ENCODE measurements around the gene IRF2.

IRF2 gene

DNA sequence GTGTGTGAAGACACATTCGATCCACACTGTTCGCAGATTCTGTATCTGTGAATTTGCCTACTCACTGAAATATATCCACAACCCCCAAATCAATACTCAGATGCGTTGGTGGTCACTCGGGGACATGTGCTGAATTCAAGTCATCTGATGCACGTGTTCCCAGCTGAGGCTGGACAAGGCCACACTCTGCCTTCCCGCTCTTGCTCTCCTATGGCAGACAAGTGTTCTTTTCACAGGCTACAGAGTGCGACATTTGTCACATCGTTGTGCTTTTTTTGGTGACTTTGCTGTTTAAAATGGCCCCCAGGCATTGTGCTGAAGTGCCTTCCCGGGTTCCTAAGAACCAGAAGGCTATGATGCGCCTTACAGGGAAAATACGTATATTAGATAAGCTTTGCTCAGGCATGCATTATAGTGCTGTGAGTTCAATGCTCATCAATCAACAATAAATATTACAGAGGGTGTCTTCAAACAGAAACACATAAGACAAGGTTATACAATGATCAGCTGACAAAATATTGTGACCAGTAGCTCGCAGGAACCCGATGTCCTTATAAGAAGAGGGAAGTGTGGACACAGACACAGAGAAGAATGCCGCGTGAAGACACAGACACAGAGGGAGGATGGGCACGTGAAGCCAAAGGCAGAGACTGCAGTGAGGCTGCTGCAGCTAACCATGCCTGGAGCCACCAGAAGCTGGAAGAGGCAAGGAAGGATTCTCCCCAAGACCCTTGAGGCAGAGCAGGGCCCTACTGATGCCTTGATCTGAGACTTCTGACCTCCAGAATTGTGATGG lies 42.0 kb downstream of the IRF2 start:
- DNase-seq (ENCODE audit: low read depth in 2 of 2) = no peak

GRCh38 chr4:184430163-184430562 lies 44.2 kb downstream of the IRF2 start:
- DNase-seq (ENCODE audit: low read depth in 2 of 2) = no peak

DNA sequence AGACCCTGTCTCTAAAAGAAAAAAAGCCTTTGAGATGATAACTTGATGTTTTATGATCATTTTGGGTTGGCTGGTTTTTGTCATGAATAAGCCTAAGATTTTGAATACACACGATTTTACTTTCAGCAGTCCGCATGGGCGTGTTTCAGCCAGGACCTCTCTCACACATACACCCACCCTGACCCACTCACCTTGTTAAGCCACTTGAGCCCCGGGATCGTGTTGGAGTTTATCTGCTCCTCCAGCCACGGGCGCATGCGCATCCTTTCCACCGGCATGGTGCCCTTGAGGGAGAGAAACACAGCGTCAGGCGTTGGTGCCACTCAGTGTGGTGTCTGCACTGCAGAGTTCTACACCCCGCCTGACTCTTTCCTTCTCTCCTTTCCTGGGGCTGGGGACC lies 45.6 kb downstream of the IRF2 start:
- DNase-seq (ENCODE audit: low read depth in 2 of 2) = no peak

DNA sequence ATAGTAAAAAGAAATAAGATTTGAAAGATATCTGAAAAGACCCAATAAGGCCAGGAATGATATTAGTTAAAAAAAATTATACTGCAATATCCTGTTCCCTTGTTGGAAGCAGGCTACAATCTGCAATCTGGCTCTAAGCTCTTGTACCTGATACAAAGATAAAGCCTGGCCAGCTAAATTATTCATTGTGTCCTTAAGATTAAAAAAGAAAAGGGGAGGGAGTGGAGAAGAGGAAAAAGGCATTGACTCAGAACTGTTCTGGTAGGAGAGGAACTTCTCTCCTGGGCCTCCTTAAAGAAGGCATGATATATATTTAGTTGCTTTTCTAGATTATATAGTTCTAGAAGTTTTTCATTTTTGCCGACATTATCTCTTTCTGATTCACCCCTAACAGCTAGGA lies 46.7 kb downstream of the IRF2 start:
- DNase-seq (ENCODE audit: low read depth in 2 of 2) = no peak

DNA sequence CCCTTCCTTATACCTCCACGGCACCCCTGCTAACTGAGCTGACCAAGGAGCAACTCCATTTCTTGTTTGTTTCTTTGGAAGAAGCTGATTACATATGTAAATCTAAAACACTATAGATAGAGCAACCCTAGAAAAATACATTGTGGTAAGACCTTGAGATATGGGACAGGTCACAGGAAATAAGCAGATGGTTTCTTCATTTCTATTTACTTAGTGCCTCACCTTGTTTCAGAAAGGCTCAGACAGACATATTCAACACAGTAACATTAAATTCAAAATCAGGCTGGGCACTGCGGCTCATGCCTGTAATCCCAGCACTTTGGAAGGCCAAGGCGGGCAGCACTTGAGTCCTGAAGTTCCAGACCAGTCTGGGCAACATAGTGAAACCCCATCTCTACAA lies 47.3 kb downstream of the IRF2 start:
- DNase-seq (ENCODE audit: low read depth in 2 of 2) = no peak

GRCh38 chr4:184424993-184425758 lies 49.2 kb downstream of the IRF2 start:
- DNase-seq (ENCODE audit: low read depth in 2 of 2) = no peak

GRCh38 chr4:184424279-184424678 lies 50.1 kb downstream of the IRF2 start:
- DNase-seq (ENCODE audit: low read depth in 2 of 2) = no peak

DNA sequence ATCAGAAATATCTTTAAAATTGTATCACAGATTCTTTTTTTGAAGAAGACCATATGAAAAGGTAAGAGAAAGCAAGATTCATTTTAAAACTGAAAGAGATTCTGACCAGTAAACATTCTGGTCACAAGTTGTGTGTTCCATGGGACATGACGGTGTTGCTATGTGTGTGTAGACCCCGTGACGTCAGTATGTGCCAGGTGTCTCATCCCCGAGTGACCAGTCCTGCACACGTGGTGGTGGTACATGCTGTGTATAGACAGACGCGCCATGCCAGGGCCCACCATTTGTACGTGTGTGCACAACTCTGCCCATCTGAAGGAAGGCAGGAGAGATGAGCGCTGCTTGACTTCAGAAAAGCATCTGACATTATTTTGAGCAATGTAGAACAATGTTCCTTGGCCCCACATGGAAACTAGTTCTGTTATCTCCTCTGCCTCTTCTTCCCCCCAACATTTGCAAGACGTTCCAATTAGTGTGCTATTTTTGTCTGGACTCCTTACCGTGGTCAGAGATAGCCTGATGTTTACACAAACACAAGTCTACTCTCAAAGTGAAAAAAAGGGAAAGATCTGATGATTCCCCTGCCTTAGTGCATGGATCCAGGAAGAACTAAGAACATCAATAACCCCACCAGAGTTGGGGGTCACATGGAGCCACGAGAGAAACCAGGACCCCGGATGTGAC lies 51.2 kb downstream of the IRF2 start:
- DNase-seq (ENCODE audit: low read depth in 2 of 2) = no peak

GRCh38 chr4:184422378-184422777 lies 52.0 kb downstream of the IRF2 start:
- no peak for DNase-seq (ENCODE audit: low read depth in 2 of 2)

- DNase-seq (ENCODE audit: low read depth in 2 of 2) = no peak
Observed at GRCh38 chr4:184421533-184422155, 52.7 kb downstream of the IRF2 start.

- DNase-seq (ENCODE audit: low read depth in 2 of 2) = no peak
Observed at GRCh38 chr4:184420881-184421416, 53.4 kb downstream of the IRF2 start.

DNA sequence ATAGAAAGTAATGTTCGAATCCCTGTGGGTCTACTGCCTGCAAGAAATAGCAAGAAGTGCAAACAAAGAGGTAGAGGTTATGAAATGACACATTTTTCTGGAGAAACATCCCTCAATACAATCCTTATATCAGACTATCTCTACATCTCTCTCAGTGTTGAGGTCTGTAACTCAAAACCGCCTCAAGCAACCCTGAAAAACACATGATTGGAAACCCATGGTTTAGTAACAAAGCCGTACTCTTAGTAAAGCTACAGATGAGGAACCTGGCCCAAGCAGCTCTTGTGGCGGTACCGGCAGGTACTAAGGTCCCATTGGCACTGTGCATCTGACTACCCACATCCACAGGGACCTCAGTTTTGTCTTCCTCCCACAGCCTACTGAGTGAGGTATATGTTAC lies 53.9 kb downstream of the IRF2 start:
- DNase-seq (ENCODE audit: low read depth in 2 of 2) = no peak

- no peak for DNase-seq (ENCODE audit: low read depth in 2 of 2)
Observed at GRCh38 chr4:184419976-184420375, 54.4 kb downstream of the IRF2 start.

- peak; percentile 46 to 51 for DNase-seq (ENCODE audit: low read depth in 2 of 2)
Observed at GRCh38 chr4:184417802-184418511, 56.4 kb downstream of the IRF2 start.

GRCh38 chr4:184416913-184417734 lies 57.2 kb downstream of the IRF2 start:
- no peak for DNase-seq (ENCODE audit: low read depth in 2 of 2)

DNA sequence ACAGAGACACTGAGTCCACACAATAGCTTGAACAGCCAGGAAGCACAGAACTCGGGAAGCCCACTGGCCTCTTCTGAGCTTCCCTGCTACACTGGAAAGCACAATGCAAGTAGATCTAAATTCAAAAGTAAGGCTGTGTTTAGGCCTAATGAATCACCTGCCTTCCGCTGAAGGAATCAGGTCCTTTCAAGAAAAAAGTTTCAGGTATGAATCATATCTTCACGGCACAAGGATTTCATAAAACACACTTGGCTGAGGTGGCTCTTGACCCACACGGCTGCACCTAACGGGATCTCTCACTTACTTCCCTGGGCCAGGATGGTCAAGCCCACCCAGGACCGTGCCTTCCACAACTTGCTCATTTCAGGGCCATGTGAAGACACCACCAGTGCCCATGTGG lies 59.3 kb downstream of the IRF2 start:
- no peak for DNase-seq (ENCODE audit: low read depth in 2 of 2)

- DNase-seq (ENCODE audit: low read depth in 2 of 2) = no peak
Observed at GRCh38 chr4:184413261-184414046, 60.9 kb downstream of the IRF2 start.

DNA sequence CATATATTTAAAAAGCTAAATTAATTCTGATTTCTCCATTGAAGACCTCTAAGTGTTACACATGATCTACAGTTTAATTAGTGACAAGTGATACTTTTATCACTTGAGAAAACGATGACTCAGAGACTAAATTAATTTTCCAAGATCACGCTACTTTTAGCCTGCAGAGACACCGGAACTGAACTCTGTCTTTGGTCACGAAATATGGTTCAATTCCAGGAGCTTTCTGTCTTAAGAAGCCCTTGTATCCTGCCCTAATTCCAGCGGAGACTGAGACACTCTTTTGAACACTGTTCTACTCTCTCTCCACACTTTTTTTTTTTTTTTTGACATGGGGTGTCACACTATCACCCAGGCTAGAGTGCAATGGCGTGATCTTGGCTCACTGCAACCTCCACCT lies 63.6 kb downstream of the IRF2 start:
- no peak for DNase-seq (ENCODE audit: low read depth in 2 of 2)

DNA sequence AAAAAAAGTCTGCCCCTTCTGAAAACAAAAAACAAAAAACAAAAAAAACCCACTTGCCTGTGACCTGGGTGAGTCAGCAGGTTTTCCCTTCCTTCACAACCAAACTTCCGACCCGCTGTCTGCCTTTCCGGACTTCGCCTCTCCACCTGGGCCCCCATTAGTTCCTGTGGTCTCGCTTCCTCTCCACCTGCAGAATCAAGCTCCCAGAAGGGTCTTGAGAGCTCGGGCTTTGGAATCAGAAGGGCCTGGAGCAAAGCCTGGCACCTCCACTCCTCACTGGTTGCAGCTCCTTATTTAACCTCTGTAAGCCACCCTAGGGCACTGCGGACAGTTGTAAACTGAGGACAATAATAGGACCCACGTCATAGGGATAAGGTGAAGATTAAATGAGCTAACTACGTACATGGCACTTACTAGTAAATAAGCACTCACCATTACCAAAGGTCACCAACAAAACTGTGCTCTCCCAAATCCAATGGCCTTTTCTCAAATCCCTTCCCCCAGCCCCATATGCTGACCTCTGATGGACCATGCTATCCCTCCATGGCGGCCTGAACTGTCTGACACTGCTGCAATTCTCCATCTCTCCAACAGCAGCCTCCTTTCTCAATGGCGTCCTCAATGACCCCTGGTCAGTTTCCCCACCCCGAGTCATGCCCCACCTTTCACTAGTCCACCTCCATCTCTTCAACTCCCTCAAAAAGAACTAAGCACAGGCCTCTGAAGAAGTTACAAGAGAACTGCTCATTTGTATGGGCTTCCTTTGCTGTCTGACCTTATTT lies 64.2 kb downstream of the IRF2 start:
- DNase-seq (ENCODE audit: low read depth in 2 of 2) = no peak

Measured in fibroblast of skin of left biceps (primary cell).